Measurements from ENCODE around the gene NSD2.

GRCh38 chr4:1993169-1993516 is 122.0 kb downstream of the NSD2 start:
- TF ChIP-seq CTCF (IDR thresholded peaks at IDR 0.05; ENCODE audit: low read depth, low read length, missing input control) (no peak), GABPA (IDR thresholded peaks at IDR 0.05 in 1 of 2, conservative IDR thresholded peaks at IDR 0.05 in 1 of 2) (no peak), SP1 (IDR thresholded peaks at IDR 0.05) (no peak), ZBTB33 (IDR thresholded peaks at IDR 0.05) (no peak), EGR1 (IDR thresholded peaks at IDR 0.05; ENCODE audit: low read depth in 2 of 2) (no peak), HNF4G (IDR thresholded peaks at IDR 0.05) (no peak), YY1 (IDR thresholded peaks at IDR 0.05) (no peak), TAF1 (conservative IDR thresholded peaks at IDR 0.05) (no peak), FOXA1 (IDR thresholded peaks at IDR 0.05) (no peak), RAD21 (IDR thresholded peaks at IDR 0.05) (no peak)
- TF ChIP-seq, protein P1, sequence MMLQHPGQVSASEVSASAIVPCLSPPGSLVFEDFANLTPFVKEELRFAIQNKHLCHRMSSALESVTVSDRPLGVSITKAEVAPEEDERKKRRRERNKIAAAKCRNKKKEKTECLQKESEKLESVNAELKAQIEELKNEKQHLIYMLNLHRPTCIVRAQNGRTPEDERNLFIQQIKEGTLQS (IDR thresholded peaks at IDR 0.05), result no peak
- TF ChIP-seq, protein P2, sequence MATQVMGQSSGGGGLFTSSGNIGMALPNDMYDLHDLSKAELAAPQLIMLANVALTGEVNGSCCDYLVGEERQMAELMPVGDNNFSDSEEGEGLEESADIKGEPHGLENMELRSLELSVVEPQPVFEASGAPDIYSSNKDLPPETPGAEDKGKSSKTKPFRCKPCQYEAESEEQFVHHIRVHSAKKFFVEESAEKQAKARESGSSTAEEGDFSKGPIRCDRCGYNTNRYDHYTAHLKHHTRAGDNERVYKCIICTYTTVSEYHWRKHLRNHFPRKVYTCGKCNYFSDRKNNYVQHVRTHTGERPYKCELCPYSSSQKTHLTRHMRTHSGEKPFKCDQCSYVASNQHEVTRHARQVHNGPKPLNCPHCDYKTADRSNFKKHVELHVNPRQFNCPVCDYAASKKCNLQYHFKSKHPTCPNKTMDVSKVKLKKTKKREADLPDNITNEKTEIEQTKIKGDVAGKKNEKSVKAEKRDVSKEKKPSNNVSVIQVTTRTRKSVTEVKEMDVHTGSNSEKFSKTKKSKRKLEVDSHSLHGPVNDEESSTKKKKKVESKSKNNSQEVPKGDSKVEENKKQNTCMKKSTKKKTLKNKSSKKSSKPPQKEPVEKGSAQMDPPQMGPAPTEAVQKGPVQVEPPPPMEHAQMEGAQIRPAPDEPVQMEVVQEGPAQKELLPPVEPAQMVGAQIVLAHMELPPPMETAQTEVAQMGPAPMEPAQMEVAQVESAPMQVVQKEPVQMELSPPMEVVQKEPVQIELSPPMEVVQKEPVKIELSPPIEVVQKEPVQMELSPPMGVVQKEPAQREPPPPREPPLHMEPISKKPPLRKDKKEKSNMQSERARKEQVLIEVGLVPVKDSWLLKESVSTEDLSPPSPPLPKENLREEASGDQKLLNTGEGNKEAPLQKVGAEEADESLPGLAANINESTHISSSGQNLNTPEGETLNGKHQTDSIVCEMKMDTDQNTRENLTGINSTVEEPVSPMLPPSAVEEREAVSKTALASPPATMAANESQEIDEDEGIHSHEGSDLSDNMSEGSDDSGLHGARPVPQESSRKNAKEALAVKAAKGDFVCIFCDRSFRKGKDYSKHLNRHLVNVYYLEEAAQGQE (IDR thresholded peaks at IDR 0.05), result no peak

All from liver (tissue), 3 donors.